Skeletal muscle satellite cell (primary cell): Measurements from ENCODE around the gene ENDOG. TPM values are rescaled to one million over a fixed set of nuclear protein-coding genes. Genes with fewer than 3 reads are reported as not detected.
"Not testable (repeated sequence)": the region's sequence is repeated elsewhere in the genome, so short reads cannot be mapped to it uniquely, and the experiment has no call there.

Experiments
- H3K27me3 ChIP-seq: 2 replicates; pipeline ENCODE4 v1.7.0; 2013; ENCODE audit warnings: low read length; ENCODE audit not compliant: control insufficient read depth, insufficient read depth
- H3K36me3 ChIP-seq: 2 replicates; pipeline ENCODE4 v1.7.0; 2013; ENCODE audit warnings: mild to moderate bottlenecking, control low read depth, low read length; ENCODE audit not compliant: insufficient read depth
- H3K4me1 ChIP-seq: 2 replicates; pipeline ENCODE4 v1.7.0; 2013; ENCODE audit warnings: low read length; ENCODE audit not compliant: control insufficient read depth, insufficient read depth
- H3K4me2 ChIP-seq: 2 replicates; pipeline ENCODE4 v1.7.0; 2013; ENCODE audit warnings: mild to moderate bottlenecking, low read length
- H3K4me3 ChIP-seq: 2 replicates; pipeline ENCODE4 v1.7.0; 2013; ENCODE audit warnings: low read length
- H3K9ac ChIP-seq: 2 replicates; pipeline ENCODE4 v1.7.0; 2013; ENCODE audit warnings: mild to moderate bottlenecking, low read depth, low read length, moderate library complexity
- H3K9me3 ChIP-seq: replicated peaks from 2 replicates; pipeline ENCODE4 v1.7.0; 2013; ENCODE audit warnings: mild to moderate bottlenecking, control low read depth, low read length
- total RNA-seq: library from RNA; depleted of rRNA; stranded (reverse); fragments of >200 nt; gene quantifications from 2 replicates; pipeline ENCODE4 v1.2.3, GENCODE V29; 2012; rRNA removed

The ENDOG gene
- 24.6 and 29.1 TPM in 2 replicates for total RNA-seq

DNA sequence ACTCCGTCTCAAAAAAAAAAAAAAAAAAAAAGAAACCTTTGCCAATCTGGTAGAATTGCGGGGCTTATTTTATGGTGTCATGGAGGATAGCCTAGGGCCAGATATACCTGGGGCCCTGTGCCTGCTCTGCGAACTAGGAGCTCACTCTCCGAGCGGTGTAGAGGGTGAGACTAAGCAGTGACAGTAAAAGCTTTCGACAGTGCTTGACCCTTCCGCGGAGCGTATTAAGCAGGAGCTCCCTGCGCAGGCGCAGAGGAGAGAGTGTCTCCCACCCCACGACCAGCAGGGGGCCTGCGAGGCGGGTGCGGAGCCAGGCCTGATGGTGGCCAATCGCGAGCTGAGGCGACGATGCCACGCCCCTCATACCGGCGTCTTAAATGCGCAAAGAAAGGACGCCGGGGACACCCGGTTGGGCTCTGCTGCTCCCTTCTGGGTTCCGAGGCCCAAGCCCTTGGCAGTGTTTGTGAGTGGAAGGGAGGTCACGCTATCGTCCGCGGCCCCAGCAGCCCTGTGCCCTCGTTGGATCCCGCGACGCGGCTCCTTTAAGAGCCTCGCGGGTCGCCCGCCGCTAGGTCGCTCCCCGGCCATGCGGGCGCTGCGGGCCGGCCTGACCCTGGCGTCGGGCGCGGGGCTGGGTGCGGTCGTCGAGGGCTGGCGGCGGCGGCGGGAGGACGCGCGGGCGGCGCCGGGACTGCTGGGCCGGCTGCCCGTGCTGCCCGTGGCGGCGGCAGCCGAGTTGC is at the start of gene ENDOG:
TSS of gene ENDOG (plus strand) at position 402 of the 740 bp plus-strand sequence. CDS start at position 587, 185 bp downstream.
- peaks cover 10% of the 10 kb centered on the region for H3K4me1 ChIP-seq
- H3K9ac ChIP-seq = peak within 1 kb of the TSS; percentile 83
- peaks cover 20% of the 10 kb centered on the region for H3K36me3 ChIP-seq
- H3K4me2 ChIP-seq = peak within 1 kb of the TSS; percentile 97
- no peaks in the 10 kb centered on the region for H3K27me3 ChIP-seq
- no peaks in the 10 kb centered on the region for H3K9me3 ChIP-seq
- H3K4me3 ChIP-seq = peak within 1 kb of the TSS; percentile 84

DNA sequence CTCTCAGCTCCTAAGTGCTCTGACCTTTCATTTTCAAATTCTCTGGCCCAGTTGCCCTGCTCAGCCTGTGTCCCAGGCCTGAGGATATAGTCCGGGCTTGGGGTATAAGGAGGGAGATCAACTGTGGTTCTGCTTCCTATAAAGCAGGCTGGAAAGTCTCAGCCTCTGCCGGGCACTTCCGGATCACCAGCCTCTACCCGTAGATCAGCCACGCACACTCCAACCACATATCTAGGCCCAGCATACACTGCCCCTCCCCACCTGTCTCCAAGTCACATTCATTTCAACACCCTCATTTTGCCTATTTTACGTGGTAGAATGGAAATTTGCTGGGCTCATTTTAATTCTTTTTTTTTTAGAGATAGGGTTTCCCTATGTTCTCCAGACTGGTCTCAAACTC is 49.7 kb upstream of the ENDOG start:
- H3K9me3 ChIP-seq = no peaks in the 10 kb centered on the region
- H3K9ac ChIP-seq = no peak overlapping the region
- no peaks in the 10 kb centered on the region for H3K36me3 ChIP-seq
- peaks cover 14% of the 10 kb centered on the region for H3K4me1 ChIP-seq
- no peaks in the 10 kb centered on the region for H3K27me3 ChIP-seq
- H3K4me2 ChIP-seq = no peak overlapping the region
- H3K4me3 ChIP-seq = no peak overlapping the region

GRCh38 chr9:128770286-128771030 is 47.8 kb upstream of the ENDOG start:
- peaks cover 14% of the 10 kb centered on the region for H3K4me1 ChIP-seq
- H3K36me3 ChIP-seq = no peaks in the 10 kb centered on the region
- peak overlapping the region; percentile 95 for H3K4me2 ChIP-seq
- H3K4me3 ChIP-seq = peak overlapping the region; percentile 95
- H3K9ac ChIP-seq = peak overlapping the region; percentile 90
- H3K27me3 ChIP-seq = no peaks in the 10 kb centered on the region
- no peaks in the 10 kb centered on the region for H3K9me3 ChIP-seq

GRCh38 chr9:128771094-128771721 is 47.1 kb upstream of the ENDOG start:
- no peaks in the 10 kb centered on the region for H3K36me3 ChIP-seq
- H3K27me3 ChIP-seq = no peaks in the 10 kb centered on the region
- peak overlapping the region; percentile 95 for H3K4me2 ChIP-seq
- H3K4me1 ChIP-seq = peaks cover 14% of the 10 kb centered on the region
- no peaks in the 10 kb centered on the region for H3K9me3 ChIP-seq
- peak overlapping the region; percentile 95 for H3K4me3 ChIP-seq
- peak overlapping the region; percentile 90 for H3K9ac ChIP-seq

DNA sequence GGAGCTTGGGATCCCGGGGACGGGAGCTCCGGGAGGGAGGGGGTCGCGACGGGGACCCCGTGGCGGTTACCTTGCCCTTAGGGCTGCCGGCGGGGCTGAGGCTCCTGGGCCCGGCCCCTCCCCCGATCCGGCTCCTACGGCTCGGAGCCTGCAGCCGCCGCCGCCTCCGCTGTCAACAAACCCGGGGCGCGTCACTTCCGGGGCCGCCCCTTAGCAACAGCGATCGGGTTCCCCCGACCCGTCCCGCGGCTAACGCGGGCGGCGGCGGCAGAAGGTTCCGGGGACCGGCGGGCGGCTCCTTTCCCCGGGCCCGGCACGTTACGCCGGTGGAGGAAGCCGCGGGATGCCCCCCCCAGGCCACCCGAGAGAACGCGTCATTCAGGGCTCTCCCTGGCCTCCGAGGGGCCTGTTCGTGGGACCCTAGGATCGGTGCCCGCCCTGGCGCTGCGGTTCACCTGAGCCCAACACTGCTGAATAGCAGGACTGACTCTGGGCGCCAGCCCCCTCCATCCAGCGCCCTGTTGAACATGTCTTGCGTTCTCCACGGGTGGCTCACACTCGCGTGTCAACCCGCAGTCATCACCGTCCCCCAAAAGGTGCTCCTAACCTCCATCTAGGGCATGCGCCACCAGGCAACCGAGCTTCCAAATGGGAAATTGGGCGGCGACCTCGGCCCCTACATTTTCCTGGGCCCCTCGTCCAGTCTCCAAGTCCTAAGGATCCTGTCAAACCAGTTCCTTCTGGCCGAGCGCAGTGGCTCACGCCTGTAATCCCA is 46.4 kb upstream of the ENDOG start, which contains the start of gene ZER1:
TSS of gene ZER1 (minus strand) at position 183 of the 775 bp plus-strand sequence. CDS start 16,362 bp downstream, outside the sequence.
- no peaks in the 10 kb centered on the region for H3K9me3 ChIP-seq
- peak within 1 kb of the TSS; percentile 90 for H3K9ac ChIP-seq
- H3K4me2 ChIP-seq = peak within 1 kb of the TSS; percentile 97
- no peaks in the 10 kb centered on the region for H3K27me3 ChIP-seq
- peak within 1 kb of the TSS; percentile 95 for H3K4me3 ChIP-seq
- H3K36me3 ChIP-seq = no peaks in the 10 kb centered on the region
- H3K4me1 ChIP-seq = peaks cover 14% of the 10 kb centered on the region

- H3K4me2 ChIP-seq = no peak overlapping the region
- H3K9me3 ChIP-seq = no peaks in the 10 kb centered on the region
- peaks cover 14% of the 10 kb centered on the region for H3K4me1 ChIP-seq
- H3K36me3 ChIP-seq = no peaks in the 10 kb centered on the region
- H3K4me3 ChIP-seq = no peak overlapping the region
- no peaks in the 10 kb centered on the region for H3K27me3 ChIP-seq
- H3K9ac ChIP-seq = no peak overlapping the region
Measured at GRCh38 chr9:128773049-128773448, 45.3 kb upstream of the ENDOG start.

DNA sequence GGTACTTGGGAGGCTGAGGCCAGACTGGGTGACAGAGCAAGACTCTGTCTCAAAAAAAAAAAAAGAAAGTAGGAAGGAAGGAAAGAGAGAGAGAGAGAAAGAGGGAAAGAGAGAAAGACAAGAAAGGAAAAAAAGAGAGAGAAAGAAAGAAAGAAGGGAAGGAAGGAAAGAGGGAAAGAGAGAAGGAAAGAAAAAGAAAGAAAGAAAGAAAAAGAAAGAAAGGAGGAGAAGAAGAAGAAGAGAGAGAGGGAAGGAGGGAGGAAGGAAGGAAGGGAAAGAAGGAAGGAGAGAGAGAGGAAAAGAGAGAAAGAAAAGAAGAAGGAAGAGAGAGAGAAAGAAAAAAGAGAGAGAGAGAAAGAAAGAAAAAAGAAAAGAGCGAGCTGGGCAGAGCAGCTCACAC is 43.5 kb upstream of the ENDOG start:
- Histone ChIP-seq H3K4me3 (no peak overlapping the region), H3K9me3 (no peaks in the 10 kb centered on the region), H3K4me1 (peaks cover 14% of the 10 kb centered on the region), H3K4me2 (no peak overlapping the region), H3K9ac (no peak overlapping the region), H3K27me3 (no peaks in the 10 kb centered on the region), H3K36me3 (no peaks in the 10 kb centered on the region)

GRCh38 chr9:128780093-128780492 is 38.2 kb upstream of the ENDOG start:
- not testable (repeated sequence) for H3K4me2 ChIP-seq, H3K9me3 ChIP-seq, H3K4me3 ChIP-seq, H3K36me3 ChIP-seq, H3K9ac ChIP-seq, H3K4me1 ChIP-seq, H3K27me3 ChIP-seq

- no peaks in the 10 kb centered on the region for H3K36me3 ChIP-seq
- H3K9ac ChIP-seq = no peak overlapping the region
- no peaks in the 10 kb centered on the region for H3K9me3 ChIP-seq
- no peak overlapping the region for H3K4me2 ChIP-seq
- no peaks in the 10 kb centered on the region for H3K27me3 ChIP-seq
- H3K4me3 ChIP-seq = no peak overlapping the region
- H3K4me1 ChIP-seq = peaks cover 9% of the 10 kb centered on the region
Measured at GRCh38 chr9:128781187-128782070, 36.9 kb upstream of the ENDOG start.

DNA sequence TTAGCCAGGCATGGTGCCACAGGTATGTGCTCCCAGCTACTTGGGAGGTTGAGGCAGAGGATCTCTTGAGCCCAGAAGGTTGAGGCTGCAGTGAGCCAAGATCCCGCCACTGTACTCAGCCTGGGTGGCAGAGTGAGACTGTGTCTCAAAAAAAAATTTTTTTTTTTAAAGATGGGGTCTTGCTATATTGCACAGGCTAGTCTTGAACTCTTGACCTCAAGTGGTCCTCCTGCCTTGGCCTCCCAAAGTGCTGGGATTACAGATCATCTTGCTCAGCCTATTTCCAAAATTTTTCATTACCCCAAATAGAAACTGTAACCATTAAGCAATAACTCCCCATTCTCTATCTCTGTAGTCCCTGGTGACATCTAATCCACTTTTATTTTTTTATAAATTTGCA is 35.6 kb upstream of the ENDOG start:
- Histone ChIP-seq H3K36me3 (no peaks in the 10 kb centered on the region), H3K27me3 (no peaks in the 10 kb centered on the region), H3K4me1 (peaks cover 13% of the 10 kb centered on the region), H3K4me3 (no peak overlapping the region), H3K9ac (no peak overlapping the region), H3K9me3 (no peaks in the 10 kb centered on the region), H3K4me2 (no peak overlapping the region)
